NB4 (cell line): ENCODE data around the gene HS6ST3.

Experiments used
- DNase-seq: peaks from one replicate; pipeline ENCODE4 v3.0.0; 2010; ENCODE audit warnings: low read depth
- H3K4me3 ChIP-seq: one replicate; pipeline ENCODE4 v1.5.1; 2011; ENCODE audit warnings: mild to moderate bottlenecking, low read depth, low read length, moderate library complexity
- CTCF ChIP-seq: IDR thresholded peaks from one replicate; pipeline ENCODE4 v1.5.1; 2012; ENCODE audit warnings: low read depth, low read length
- MYC ChIP-seq: IDR thresholded peaks from 2 replicates; pipeline ENCODE4 v1.6.1; 2011; ENCODE audit warnings: low read depth, low read length
- POLR2A ChIP-seq: IDR thresholded peaks from 2 replicates; pipeline ENCODE4 v1.6.1; 2011; ENCODE audit warnings: mild to moderate bottlenecking; ENCODE audit not compliant: insufficient read length; ENCODE audit errors: extremely low read depth
- TF ChIP-seq, protein P1 (sequence below): IDR thresholded peaks from 2 replicates; pipeline ENCODE4 v1.6.1; 2011; ENCODE audit warnings: low read depth, low read length

Gene HS6ST3

GRCh38 chr13:96546463-96546862 lies 456.6 kb downstream of the HS6ST3 start:
- TF ChIP-seq POLR2A: no peak
- TF ChIP-seq, protein P1, sequence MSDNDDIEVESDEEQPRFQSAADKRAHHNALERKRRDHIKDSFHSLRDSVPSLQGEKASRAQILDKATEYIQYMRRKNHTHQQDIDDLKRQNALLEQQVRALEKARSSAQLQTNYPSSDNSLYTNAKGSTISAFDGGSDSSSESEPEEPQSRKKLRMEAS: no peak
- no peak for TF ChIP-seq CTCF
- no peak for TF ChIP-seq MYC
- DNase-seq: no peak
- no peak overlapping the region for H3K4me3 ChIP-seq

- DNase-seq: no peak
- H3K4me3 ChIP-seq: no peak overlapping the region
- no peak for TF ChIP-seq CTCF
- TF ChIP-seq, protein P1: no peak
- no peak for TF ChIP-seq MYC
- no peak for TF ChIP-seq POLR2A
Measured at GRCh38 chr13:96551546-96551945, 461.6 kb downstream of the HS6ST3 start.

DNA sequence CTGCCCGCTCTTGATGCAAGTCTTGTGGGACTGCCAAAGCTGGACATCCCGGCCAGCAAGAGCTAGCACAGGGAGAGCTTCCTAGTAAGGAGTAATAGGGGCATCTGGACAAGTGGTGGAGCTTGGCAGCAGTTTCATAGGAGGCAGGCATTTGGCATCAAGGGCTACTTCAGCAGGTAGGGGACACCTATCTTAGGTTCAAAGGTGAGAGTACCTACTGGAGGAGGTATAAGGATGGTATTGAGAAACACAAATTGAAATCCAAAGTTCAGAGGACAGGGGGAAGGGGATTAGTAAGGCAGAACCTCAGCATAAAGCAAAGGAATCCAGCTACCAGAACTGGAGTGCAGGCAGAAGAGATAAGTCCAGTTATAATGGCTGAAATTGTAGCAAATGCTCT lies 462.7 kb downstream of the HS6ST3 start:
- DNase-seq: no peak
- TF ChIP-seq MYC: no peak
- TF ChIP-seq, protein P1: no peak
- no peak for TF ChIP-seq CTCF
- TF ChIP-seq POLR2A: no peak
- H3K4me3 ChIP-seq: no peak overlapping the region

- DNase-seq: no peak
- TF ChIP-seq CTCF: no peak
- TF ChIP-seq POLR2A: no peak
- no peak for TF ChIP-seq MYC
- TF ChIP-seq, protein P1: no peak
- H3K4me3 ChIP-seq: no peak overlapping the region
Measured at GRCh38 chr13:96553796-96554195, 463.9 kb downstream of the HS6ST3 start.

GRCh38 chr13:96573563-96573962 lies 483.7 kb downstream of the HS6ST3 start:
- no peak for DNase-seq
- TF ChIP-seq, protein P1: no peak
- TF ChIP-seq CTCF (no peak), POLR2A (no peak), MYC (no peak)
- no peak overlapping the region for H3K4me3 ChIP-seq
